K562 (cell line): ENCODE results near the gene PTGES3. TPM values are rescaled to one million over a fixed set of nuclear protein-coding genes. Genes with fewer than 3 reads are reported as not detected.

Source experiments
- DLX4 ChIP-seq: fragments of 250-450 bp; sonication (Bioruptor Pico); IDR thresholded peaks from 2 replicates; pipeline ENCODE4 v1.6.1; 2021; ENCODE audit warnings: mild to moderate bottlenecking
- GABPA ChIP-seq: fragments of 200-800 bp; sonication (Bioruptor generic); conservative IDR thresholded peaks from 2 replicates; pipeline ENCODE4 v1.6.1; 2016; ENCODE audit warnings: low read depth, missing genetic modification characterization, missing compliant biosample characterization
- GABPB1 ChIP-seq: sonication (generic); formaldehyde crosslinking; IDR thresholded peaks from 2 replicates; pipeline ENCODE4 v1.8.0; 2022; ENCODE audit warnings: mild to moderate bottlenecking, missing genetic modification reagents
- GATAD2A ChIP-seq: fragments of 450-650 bp; IDR thresholded peaks from 2 replicates; pipeline ENCODE4 v1.6.1; 2017
- NBN ChIP-seq: fragments of 450-650 bp; IDR thresholded peaks from 2 replicates; pipeline ENCODE4 v1.6.1; 2016; ENCODE audit warnings: low read depth, mild to moderate bottlenecking
- SMAD4 ChIP-seq: fragments of 250-450 bp; sonication (Bioruptor Pico); conservative IDR thresholded peaks from 2 replicates; pipeline ENCODE4 v1.8.0; 2021; ENCODE audit warnings: inconsistent platforms, mild to moderate bottlenecking, moderate library complexity
- TEAD1 ChIP-seq, 2 experiments: fragments of 450-650 bp in 1 of 2; sonication (generic) in 1 of 2; formaldehyde crosslinking; IDR thresholded peaks; 2 replicates each; pipeline versions ENCODE4 v1.4.0 to v1.8.0; 2020 to 2022; ENCODE audit warnings: mild to moderate bottlenecking in 2 of 2, missing genetic modification reagents in 1 of 2
- THAP12 ChIP-seq: fragments of 250-450 bp; sonication (Bioruptor Pico); IDR thresholded peaks from 2 replicates; pipeline ENCODE4 v1.9.0; 2021; ENCODE audit warnings: mild to moderate bottlenecking, inconsistent platforms
- ZC3H4 ChIP-seq: sonication (generic); formaldehyde crosslinking; IDR thresholded peaks from 2 replicates; pipeline ENCODE4 v1.9.0; 2021; ENCODE audit warnings: missing genetic modification reagents, borderline replicate concordance
- polyA plus RNA-seq, 8 experiments: library from polyadenylated mRNA; depleted of rRNA in 4 of 8; stranded (reverse) in 5 of 8; unstranded in 3 of 8; fragments of >200 nt; fragmentation: Nextera tagmentation in 2 of 8; fragmentation: Illumina TruSeq in 1 of 8; extraction: Ambion mirVana in 2 of 8; extraction: Trizol in 1 of 8; gene quantifications; 2 replicates each; pipeline versions ENCODE4 v1.2.1 to v1.2.3, GENCODE V29; 2011 to 2014; ENCODE audit warnings: inconsistent platforms in 1 of 8, missing spikeins in 1 of 8
- total RNA-seq, 7 experiments: library from RNA; depleted of rRNA in 6 of 7; stranded (reverse); fragments of >200 nt in 6 of 7; fragmentation: Illumina TruSeq in 2 of 7; extraction: Trizol in 2 of 7; gene quantifications; 2 replicates each; pipeline versions ENCODE4 v1.2.1 to v1.2.3, GENCODE V29; 2011 to 2021; ENCODE audit warnings: low replicate concordance in 1 of 7
- TF ChIP-seq, protein P1 (sequence below): sonication (generic); formaldehyde crosslinking; IDR thresholded peaks from 2 replicates; pipeline ENCODE4 v1.8.0; 2022; ENCODE audit warnings: missing genetic modification reagents, mild to moderate bottlenecking, moderate library complexity, borderline replicate concordance
- TF ChIP-seq, protein P2 (sequence below): fragments of 450-650 bp; IDR thresholded peaks from 2 replicates; pipeline ENCODE4 v1.6.1; 2016; ENCODE audit warnings: mild to moderate bottlenecking, moderate library complexity

Gene PTGES3
- total and polyA plus RNA-seq, 9 of the 15 experiments (the other 6 are each of a cell fraction or from before 2014, with no cell fraction given): 163 to 501 (median 213) TPM

DNA sequence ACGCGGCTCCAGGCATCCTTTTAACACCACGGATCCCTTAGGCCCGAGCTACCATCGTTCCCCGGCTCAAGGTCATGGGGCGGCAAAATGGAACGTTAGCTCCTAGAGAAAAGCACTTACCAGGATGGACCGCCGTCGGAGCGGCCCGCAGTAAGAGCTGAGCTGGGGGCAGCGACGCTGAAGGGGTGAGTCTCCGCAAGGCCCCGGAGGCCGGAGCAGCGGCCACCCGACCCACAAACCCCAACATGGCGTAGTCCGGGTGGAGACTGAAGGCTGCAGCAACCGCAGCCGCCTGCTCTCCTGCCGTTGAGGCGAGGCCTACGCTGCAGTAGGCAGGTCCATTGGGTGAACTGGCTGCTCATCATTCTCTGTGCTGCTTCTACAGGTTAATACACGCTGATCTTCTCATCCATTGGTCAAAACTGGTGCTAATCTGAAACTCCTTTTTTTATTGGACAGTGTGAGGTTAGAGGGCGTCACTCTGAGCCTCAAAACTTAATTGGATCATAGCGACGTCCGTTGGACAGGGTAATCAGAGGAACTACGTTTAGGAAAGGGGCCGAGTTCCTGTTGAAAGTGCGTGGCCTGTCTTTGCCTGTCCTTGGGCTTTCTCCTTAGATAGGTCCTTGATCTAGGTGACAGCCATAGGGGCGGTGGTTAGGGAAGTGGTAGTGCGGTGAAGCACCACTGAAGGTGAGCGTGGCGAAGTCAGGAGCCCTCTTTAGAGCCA is 42.2 kb downstream of the PTGES3 start, which contains the start of gene ATP5F1B (continued):
- TF ChIP-seq, protein P1, sequence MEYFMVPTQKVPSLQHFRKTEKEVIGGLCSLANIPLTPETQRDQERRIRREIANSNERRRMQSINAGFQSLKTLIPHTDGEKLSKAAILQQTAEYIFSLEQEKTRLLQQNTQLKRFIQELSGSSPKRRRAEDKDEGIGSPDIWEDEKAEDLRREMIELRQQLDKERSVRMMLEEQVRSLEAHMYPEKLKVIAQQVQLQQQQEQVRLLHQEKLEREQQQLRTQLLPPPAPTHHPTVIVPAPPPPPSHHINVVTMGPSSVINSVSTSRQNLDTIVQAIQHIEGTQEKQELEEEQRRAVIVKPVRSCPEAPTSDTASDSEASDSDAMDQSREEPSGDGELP (CRISPR knock-in tag): peak; percentile 80; the same call in 1 of the 2 replicates
- TF ChIP-seq ZC3H4 (CRISPR knock-in tag): peak; percentile 90; the same call in 1 of the 2 replicates
- TF ChIP-seq DLX4 (CRISPR knock-in tag): no peak
- TF ChIP-seq SMAD4: 0 out of 2 replicates have a peak, but pooled peaks have one; percentile 12
- TF ChIP-seq, protein P2, sequence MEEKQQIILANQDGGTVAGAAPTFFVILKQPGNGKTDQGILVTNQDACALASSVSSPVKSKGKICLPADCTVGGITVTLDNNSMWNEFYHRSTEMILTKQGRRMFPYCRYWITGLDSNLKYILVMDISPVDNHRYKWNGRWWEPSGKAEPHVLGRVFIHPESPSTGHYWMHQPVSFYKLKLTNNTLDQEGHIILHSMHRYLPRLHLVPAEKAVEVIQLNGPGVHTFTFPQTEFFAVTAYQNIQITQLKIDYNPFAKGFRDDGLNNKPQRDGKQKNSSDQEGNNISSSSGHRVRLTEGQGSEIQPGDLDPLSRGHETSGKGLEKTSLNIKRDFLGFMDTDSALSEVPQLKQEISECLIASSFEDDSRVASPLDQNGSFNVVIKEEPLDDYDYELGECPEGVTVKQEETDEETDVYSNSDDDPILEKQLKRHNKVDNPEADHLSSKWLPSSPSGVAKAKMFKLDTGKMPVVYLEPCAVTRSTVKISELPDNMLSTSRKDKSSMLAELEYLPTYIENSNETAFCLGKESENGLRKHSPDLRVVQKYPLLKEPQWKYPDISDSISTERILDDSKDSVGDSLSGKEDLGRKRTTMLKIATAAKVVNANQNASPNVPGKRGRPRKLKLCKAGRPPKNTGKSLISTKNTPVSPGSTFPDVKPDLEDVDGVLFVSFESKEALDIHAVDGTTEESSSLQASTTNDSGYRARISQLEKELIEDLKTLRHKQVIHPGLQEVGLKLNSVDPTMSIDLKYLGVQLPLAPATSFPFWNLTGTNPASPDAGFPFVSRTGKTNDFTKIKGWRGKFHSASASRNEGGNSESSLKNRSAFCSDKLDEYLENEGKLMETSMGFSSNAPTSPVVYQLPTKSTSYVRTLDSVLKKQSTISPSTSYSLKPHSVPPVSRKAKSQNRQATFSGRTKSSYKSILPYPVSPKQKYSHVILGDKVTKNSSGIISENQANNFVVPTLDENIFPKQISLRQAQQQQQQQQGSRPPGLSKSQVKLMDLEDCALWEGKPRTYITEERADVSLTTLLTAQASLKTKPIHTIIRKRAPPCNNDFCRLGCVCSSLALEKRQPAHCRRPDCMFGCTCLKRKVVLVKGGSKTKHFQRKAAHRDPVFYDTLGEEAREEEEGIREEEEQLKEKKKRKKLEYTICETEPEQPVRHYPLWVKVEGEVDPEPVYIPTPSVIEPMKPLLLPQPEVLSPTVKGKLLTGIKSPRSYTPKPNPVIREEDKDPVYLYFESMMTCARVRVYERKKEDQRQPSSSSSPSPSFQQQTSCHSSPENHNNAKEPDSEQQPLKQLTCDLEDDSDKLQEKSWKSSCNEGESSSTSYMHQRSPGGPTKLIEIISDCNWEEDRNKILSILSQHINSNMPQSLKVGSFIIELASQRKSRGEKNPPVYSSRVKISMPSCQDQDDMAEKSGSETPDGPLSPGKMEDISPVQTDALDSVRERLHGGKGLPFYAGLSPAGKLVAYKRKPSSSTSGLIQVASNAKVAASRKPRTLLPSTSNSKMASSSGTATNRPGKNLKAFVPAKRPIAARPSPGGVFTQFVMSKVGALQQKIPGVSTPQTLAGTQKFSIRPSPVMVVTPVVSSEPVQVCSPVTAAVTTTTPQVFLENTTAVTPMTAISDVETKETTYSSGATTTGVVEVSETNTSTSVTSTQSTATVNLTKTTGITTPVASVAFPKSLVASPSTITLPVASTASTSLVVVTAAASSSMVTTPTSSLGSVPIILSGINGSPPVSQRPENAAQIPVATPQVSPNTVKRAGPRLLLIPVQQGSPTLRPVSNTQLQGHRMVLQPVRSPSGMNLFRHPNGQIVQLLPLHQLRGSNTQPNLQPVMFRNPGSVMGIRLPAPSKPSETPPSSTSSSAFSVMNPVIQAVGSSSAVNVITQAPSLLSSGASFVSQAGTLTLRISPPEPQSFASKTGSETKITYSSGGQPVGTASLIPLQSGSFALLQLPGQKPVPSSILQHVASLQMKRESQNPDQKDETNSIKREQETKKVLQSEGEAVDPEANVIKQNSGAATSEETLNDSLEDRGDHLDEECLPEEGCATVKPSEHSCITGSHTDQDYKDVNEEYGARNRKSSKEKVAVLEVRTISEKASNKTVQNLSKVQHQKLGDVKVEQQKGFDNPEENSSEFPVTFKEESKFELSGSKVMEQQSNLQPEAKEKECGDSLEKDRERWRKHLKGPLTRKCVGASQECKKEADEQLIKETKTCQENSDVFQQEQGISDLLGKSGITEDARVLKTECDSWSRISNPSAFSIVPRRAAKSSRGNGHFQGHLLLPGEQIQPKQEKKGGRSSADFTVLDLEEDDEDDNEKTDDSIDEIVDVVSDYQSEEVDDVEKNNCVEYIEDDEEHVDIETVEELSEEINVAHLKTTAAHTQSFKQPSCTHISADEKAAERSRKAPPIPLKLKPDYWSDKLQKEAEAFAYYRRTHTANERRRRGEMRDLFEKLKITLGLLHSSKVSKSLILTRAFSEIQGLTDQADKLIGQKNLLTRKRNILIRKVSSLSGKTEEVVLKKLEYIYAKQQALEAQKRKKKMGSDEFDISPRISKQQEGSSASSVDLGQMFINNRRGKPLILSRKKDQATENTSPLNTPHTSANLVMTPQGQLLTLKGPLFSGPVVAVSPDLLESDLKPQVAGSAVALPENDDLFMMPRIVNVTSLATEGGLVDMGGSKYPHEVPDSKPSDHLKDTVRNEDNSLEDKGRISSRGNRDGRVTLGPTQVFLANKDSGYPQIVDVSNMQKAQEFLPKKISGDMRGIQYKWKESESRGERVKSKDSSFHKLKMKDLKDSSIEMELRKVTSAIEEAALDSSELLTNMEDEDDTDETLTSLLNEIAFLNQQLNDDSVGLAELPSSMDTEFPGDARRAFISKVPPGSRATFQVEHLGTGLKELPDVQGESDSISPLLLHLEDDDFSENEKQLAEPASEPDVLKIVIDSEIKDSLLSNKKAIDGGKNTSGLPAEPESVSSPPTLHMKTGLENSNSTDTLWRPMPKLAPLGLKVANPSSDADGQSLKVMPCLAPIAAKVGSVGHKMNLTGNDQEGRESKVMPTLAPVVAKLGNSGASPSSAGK: peak; percentile 54; the same call in 1 of the 2 replicates
- peak; percentile 78 for TF ChIP-seq GABPB1 (CRISPR knock-in tag)
- TF ChIP-seq THAP12 (CRISPR knock-in tag): peak; percentile 97
- TF ChIP-seq TEAD1 (CRISPR knock-in tag; IDR thresholded peaks at IDR 0.05): peak in 1 of 2 experiments; percentile 42; a peak in 2 of 4 replicates
- TF ChIP-seq GABPA (tag): peak; percentile 95
- peak; percentile 53 for TF ChIP-seq NBN
- TF ChIP-seq GATAD2A: no peak
